ENCODE results near the gene SCP2D1. TPM values are rescaled to one million over a fixed set of nuclear protein-coding genes. Genes with fewer than 3 reads are reported as not detected.

Gene SCP2D1
- total and polyA plus RNA-seq, 9 of the 15 experiments (the other 6 are each of a cell fraction or from before 2014, with no cell fraction given), result not detected

GRCh38 chr20:18793625-18794427, 19.8 kb upstream of the SCP2D1 start (continued):
- TF ChIP-seq ZBTB40 (IDR thresholded peaks at IDR 0.05) (peak; percentile 94), ZBTB40 (CRISPR knock-in tag; IDR thresholded peaks at IDR 0.05) (no peak), ZFP91 (CRISPR knock-in tag; IDR thresholded peaks at IDR 0.05) (no peak), CREM (IDR thresholded peaks at IDR 0.05; ENCODE audit: low read depth) (peak; percentile 98), KDM2B (CRISPR knock-in tag; IDR thresholded peaks at IDR 0.05) (no peak), ETV6 (IDR thresholded peaks at IDR 0.05; ENCODE audit: borderline replicate concordance in 1 of 2, low read depth in 2 of 2, low read length in 1 of 2) (no peak), ETV6 (CRISPR knock-in tag; IDR thresholded peaks at IDR 0.05; ENCODE audit: borderline replicate concordance) (no peak)

Data from K562 (cell line).